Measurements from ENCODE around the gene CALML5. TPM values are rescaled to one million over a fixed set of nuclear protein-coding genes. Genes with fewer than 3 reads are reported as not detected.

CALML5 gene
- total RNA-seq, 1 donor from 2014 or later: not detected

- Histone ChIP-seq H3K4me2 (no peak overlapping the region), H3K27ac (no peak overlapping the region), H4K20me1 (ENCODE audit: low read depth) (no peaks in the 10 kb centered on the region), H3K27me3 (no peaks in the 10 kb centered on the region), H3F3A (ENCODE audit: low read depth) (no peaks in the 10 kb centered on the region), H3K9ac (no peak overlapping the region), H3K4me1 (no peaks in the 10 kb centered on the region), H2AFZ (replicated peaks) (no peak overlapping the region), H3K36me3 (no peaks in the 10 kb centered on the region), H3K9me3 (ENCODE audit: low read depth) (no peaks in the 10 kb centered on the region), H3K79me2 (ENCODE audit: low read depth) (no peaks in the 10 kb centered on the region), H3K4me3 (no peak overlapping the region)
- no peak overlapping the region for H3K4me3 Mint-ChIP-seq
- peak overlapping the region; percentile 21 for H3K27ac Mint-ChIP-seq
- peaks cover 21% of the 10 kb centered on the region for H3K4me1 Mint-ChIP-seq
- H3K36me3 Mint-ChIP-seq: no peaks in the 10 kb centered on the region
- DNase-seq (ENCODE audit: low spot score): no peak
- H3K27me3 Mint-ChIP-seq (ENCODE audit: insufficient read depth, low read depth): peaks cover 12% of the 10 kb centered on the region
- TF ChIP-seq EZH2 (IDR thresholded peaks at IDR 0.05) (no peak), EZH2phosphoT487 (IDR thresholded peaks at IDR 0.05) (no peak)
- TF ChIP-seq, protein P1, sequence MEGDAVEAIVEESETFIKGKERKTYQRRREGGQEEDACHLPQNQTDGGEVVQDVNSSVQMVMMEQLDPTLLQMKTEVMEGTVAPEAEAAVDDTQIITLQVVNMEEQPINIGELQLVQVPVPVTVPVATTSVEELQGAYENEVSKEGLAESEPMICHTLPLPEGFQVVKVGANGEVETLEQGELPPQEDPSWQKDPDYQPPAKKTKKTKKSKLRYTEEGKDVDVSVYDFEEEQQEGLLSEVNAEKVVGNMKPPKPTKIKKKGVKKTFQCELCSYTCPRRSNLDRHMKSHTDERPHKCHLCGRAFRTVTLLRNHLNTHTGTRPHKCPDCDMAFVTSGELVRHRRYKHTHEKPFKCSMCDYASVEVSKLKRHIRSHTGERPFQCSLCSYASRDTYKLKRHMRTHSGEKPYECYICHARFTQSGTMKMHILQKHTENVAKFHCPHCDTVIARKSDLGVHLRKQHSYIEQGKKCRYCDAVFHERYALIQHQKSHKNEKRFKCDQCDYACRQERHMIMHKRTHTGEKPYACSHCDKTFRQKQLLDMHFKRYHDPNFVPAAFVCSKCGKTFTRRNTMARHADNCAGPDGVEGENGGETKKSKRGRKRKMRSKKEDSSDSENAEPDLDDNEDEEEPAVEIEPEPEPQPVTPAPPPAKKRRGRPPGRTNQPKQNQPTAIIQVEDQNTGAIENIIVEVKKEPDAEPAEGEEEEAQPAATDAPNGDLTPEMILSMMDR (IDR thresholded peaks at IDR 0.05): no peak
- peaks cover 12% of the 10 kb centered on the region for H3K9me3 Mint-ChIP-seq
Measured at GRCh38 chr10:5532618-5533097, 33.3 kb upstream of the CALML5 start.

DNA sequence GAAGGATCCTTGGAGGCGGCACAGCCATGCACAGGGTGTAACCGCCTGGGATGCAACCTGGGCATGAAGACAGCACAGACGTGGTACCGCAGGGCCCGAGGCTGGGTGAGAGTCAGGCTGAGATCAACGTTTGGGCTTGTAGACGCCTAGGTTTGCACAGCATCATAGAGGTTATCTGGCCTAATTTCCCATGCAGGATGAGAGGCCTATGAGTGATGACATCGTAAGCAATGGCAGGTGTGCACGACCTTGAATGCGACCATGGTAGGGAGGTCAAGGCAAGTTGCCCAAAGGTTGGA lies 32.9 kb upstream of the CALML5 start:
- no peak overlapping the region for H3K27ac ChIP-seq
- Mint-ChIP-seq H3K4me3 (no peak overlapping the region), H3K36me3 (no peaks in the 10 kb centered on the region), H3K27me3 (ENCODE audit: insufficient read depth, low read depth) (peaks cover 12% of the 10 kb centered on the region), H3K9me3 (peaks cover 12% of the 10 kb centered on the region), H3K4me1 (peaks cover 21% of the 10 kb centered on the region), H3K27ac (no peak overlapping the region)
- no peaks in the 10 kb centered on the region for H3K36me3 ChIP-seq
- no peaks in the 10 kb centered on the region for H3K79me2 ChIP-seq (ENCODE audit: low read depth)
- H3F3A ChIP-seq (ENCODE audit: low read depth): no peaks in the 10 kb centered on the region
- H2AFZ ChIP-seq (replicated peaks): no peak overlapping the region
- no peaks in the 10 kb centered on the region for H4K20me1 ChIP-seq (ENCODE audit: low read depth)
- no peak overlapping the region for H3K4me2 ChIP-seq
- H3K4me1 ChIP-seq: no peaks in the 10 kb centered on the region
- no peak overlapping the region for H3K9ac ChIP-seq
- H3K9me3 ChIP-seq (ENCODE audit: low read depth): no peaks in the 10 kb centered on the region
- H3K27me3 ChIP-seq: no peaks in the 10 kb centered on the region
- no peak for TF ChIP-seq EZH2 (IDR thresholded peaks at IDR 0.05)
- TF ChIP-seq EZH2phosphoT487 (IDR thresholded peaks at IDR 0.05): no peak
- TF ChIP-seq, protein P1 (IDR thresholded peaks at IDR 0.05): no peak
- DNase-seq (ENCODE audit: low spot score): no peak
- no peak overlapping the region for H3K4me3 ChIP-seq

DNA sequence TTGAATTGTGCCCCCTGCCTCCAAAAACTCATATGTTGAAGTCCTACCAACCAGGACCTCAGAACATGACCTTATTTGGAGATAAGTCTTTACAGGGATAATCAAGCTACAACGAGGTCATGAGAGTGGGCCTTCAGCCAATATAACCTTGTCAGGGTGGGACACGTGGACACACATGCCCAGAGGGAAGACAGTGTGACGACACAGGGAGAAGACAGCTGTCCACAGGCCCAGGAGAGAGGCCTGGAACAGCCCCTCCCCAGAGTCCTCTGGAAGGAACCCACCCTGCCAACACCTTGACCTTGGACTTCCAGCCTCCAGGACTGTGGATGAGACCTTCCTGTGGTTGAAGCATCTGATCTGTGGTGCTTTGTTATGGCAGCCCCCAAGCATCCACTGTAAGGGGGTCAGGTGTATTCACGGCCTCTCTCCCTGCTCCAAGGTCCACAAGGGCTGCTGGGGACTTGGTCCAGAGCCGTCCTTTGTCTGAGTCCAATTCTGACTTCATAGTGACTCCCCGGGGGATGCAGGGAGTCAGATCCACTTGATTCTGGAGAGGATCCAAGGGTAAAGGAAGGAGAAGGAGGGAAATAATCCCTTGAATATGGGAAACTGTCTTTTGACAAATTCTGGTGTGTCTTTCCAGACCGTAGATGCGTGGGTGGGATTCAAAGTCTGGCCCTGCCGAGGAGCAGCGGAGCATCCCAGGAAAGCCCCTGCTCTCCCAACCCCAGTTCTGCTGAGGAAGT lies 32.4 kb upstream of the CALML5 start:
- Mint-ChIP-seq H3K4me3 (peak overlapping the region; percentile 31), H3K4me1 (peaks cover 21% of the 10 kb centered on the region), H3K9me3 (peaks cover 12% of the 10 kb centered on the region), H3K27ac (peak overlapping the region; percentile 39), H3K27me3 (ENCODE audit: insufficient read depth, low read depth) (peaks cover 12% of the 10 kb centered on the region), H3K36me3 (no peaks in the 10 kb centered on the region)
- no peaks in the 10 kb centered on the region for H4K20me1 ChIP-seq (ENCODE audit: low read depth)
- no peaks in the 10 kb centered on the region for H3F3A ChIP-seq (ENCODE audit: low read depth)
- H2AFZ ChIP-seq (replicated peaks): no peak overlapping the region
- no peaks in the 10 kb centered on the region for H3K4me1 ChIP-seq
- TF ChIP-seq EZH2phosphoT487 (IDR thresholded peaks at IDR 0.05) (no peak), EZH2 (IDR thresholded peaks at IDR 0.05) (no peak)
- TF ChIP-seq, protein P1 (IDR thresholded peaks at IDR 0.05): no peak
- H3K9me3 ChIP-seq (ENCODE audit: low read depth): no peaks in the 10 kb centered on the region
- H3K4me3 ChIP-seq: no peak overlapping the region
- DNase-seq (ENCODE audit: low spot score): no peak
- no peak overlapping the region for H3K4me2 ChIP-seq
- no peak overlapping the region for H3K27ac ChIP-seq
- no peaks in the 10 kb centered on the region for H3K79me2 ChIP-seq (ENCODE audit: low read depth)
- no peak overlapping the region for H3K9ac ChIP-seq
- H3K27me3 ChIP-seq: no peaks in the 10 kb centered on the region
- H3K36me3 ChIP-seq: no peaks in the 10 kb centered on the region

All from neural progenitor cell (in vitro differentiated cells).